C1 segment of cervical spinal cord (tissue), 14 donors: ENCODE results near the gene TMEM198.
A peak's percentile ranks its signal among the peaks of the same experiment; 100 is the strongest.

Experiments
- DNase-seq, 14 donors: peaks; one replicate each; lab custom pipeline; 2025; lab: John Stamatoyannopoulos, UW

Gene TMEM198

DNA sequence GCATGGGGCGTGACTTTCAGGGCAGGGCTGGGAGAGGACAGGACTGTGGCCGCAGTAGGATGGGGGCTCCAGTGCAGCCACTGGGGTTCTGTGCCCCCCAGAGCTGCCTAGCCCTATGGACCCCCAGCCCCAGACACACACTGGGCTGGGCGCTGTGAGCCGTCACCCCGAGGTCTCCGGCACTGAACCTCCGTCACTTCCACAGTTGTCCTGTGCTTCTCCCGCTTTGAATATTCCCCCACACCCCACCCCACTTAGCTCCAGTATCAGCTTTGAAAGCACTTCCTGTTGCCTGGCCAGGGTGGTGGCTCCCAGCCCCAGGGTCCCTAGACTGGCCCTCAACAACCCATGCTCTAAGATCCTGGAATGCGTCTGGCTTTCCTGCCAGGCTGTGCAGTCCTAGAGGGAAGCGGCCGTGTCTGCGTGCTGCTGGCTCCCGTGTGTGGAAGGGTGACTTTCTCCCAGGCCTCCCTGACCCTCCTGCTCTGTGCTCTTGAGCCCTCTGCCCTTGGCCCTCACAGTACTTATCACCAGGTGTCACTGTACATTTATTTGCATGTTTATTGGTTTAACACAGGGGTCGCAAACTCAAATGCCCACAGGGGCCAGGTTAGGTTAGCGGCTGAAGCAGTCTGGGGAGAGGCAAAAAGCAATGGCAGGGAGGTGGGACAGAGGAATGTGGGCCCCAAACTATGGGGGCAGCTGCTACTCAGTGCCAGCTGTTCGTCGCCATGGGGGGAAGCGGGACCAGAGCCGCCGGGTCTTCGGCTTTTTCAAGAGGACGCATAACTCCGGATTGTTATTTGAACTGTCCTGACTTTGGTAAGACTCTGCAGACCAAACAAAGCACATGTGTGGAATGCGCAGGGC lies 17.6 kb downstream of the TMEM198 start:
- DNase-seq = no peak

DNA sequence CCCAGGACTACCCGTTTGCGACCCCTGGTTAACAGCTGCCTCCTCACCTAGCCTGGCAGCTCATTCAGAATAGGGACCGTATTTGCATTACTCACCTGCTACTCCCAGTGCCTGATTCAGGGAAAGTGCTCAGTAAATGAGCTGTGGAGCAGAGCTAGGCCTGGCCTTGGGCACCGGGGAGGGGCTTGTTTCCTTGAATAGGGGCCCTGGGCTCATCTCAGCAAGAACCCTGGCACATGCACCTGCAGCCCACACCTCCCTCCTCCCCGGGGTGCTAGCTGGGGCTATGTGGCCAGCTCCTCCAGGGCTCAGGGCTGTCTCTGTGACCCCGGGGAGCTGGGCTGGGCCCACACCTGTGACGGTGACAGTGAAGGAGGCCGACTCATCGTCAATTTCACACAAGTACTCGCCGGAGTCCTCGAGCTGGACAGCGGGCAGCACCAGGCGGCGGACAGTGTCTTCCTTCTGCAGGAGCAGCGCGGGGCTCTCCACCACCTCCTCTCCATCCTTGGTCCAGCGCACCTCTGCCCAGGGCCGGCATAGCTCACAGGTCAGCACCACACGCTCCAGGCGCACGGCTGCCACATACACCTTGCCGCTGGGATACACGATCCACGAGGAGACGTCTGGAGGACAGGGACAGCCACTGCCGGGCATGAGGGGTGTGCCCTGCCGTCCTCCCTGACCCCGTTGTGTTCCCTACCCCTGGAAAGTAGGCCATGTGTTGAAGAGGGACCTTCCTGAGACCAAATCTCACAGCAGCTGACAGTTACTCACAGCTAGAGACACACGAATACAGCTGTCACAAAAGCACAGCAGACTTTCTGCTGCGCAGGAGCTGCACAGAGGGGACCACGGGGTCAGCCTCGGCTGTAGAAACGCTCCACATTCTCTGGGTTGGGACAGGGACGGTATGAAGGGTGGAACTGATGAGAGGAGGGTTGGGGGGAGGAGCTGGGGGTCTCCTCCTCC lies 18.5 kb downstream of the TMEM198 start:
- DNase-seq = no peak

DNA sequence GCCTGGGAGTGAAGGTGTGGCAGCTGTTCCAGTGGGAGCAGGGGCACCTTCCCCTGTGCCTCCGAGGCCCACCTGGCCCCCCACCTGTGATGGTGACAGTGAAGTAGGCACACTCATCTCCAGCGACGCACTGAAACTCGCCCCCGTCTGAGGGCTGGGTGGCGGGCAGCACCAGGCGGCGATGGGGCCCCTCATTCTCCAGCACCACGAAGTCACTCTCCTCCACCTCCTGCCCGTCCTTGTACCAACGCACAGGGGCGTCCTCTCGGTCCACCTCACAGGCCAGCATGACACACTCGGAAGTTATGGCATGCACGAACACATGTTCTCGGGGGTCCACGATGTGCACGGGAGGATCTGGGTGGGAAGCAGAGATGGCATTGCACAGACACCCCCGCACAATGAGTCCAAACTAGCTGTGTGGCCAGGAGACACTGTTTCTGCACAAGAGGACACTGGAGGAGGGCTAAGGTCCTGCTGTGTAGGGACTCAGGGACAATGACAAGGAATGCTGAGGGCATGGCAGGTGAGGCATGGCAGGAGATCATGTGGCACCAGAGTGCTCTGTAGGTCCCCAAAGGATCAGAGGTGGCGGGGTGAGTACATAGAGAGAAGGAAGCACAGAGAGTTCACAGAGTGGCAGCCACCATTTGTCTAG lies 19.6 kb downstream of the TMEM198 start:
- DNase-seq = no peak

DNA sequence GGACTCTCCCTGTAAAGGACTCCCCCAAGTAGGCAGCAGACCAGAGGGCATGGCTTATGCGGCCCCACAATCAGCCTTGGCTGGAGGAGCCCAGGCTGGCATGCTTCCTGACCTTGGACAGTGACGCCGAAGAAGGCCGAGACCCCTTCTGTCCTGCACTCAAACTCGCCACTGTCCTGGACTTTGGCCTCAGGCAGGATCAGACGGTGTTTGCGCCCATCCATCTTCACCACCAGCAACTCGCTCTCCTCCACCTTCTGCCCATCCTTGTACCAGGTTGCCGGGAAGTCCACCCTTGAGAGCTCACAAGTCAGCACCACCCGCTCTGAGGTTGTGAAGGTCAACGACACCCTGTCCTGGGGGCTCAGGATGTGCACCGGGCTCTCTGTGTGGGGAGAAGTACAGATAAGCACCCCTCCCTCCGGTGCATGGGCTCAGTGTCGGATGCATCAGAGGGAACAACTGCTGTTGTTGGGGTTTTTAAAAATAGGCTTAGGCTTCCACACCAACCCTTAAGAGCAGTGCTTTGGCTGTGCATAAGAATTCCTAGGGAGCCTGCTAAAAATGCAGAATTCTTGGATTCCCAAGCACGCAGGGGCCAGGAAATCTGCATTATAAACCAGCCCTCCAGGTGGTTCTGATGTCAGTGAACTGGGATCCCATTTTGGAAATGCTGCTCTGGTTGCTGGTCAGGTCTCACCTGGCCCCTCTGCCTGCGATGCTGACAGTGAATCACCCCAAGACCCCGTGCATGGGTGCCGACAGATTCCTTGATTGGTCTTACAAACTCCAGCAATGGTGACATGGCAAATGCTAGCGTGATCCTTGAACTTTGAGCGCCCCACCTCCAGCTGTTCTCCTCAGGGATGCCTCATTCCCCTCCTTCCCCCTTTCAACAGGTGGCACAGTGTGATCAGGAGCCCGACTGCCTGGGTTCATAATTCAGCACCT lies 21.6 kb downstream of the TMEM198 start:
- no peak for DNase-seq

DNA sequence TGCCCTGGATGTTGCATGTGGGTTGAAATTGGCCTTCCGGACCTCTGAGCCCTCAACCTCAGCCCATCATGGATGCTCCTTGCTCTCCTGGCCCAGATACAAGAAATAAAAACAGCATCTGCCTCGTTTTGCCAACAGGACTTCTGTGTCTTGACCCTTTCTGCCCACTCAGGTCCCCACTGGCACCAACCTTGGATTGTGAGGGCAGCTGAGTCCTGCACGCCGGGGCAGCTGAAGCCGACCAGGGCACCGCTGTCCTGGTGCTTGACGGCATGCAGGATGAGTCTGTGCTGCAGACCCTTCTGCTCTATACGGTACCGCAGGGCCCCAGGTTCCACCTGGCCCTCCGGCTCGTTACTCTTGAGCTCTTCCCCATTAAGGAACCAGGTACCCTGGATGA lies 22.8 kb downstream of the TMEM198 start:
- DNase-seq = no peak

DNA sequence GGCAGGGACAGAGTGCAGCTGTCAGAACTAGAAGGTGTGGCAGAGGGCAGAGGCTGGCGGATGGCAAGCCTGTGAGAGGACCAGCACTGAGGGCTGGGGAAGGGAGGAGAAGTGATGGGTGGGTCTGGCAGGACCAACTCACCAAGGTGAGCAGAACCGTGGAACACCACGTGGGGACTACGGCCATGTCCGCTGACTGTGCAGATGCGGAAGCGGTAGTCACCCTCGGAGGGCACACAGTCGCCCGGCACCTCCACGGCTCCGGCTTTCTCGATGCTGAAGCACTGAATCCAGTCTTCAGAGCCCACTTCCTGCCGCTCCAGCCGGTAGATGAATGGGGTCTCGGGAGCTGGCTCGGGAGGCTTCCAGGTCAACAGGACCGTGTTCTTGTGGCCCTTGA lies 23.3 kb downstream of the TMEM198 start:
- DNase-seq = no peak

DNA sequence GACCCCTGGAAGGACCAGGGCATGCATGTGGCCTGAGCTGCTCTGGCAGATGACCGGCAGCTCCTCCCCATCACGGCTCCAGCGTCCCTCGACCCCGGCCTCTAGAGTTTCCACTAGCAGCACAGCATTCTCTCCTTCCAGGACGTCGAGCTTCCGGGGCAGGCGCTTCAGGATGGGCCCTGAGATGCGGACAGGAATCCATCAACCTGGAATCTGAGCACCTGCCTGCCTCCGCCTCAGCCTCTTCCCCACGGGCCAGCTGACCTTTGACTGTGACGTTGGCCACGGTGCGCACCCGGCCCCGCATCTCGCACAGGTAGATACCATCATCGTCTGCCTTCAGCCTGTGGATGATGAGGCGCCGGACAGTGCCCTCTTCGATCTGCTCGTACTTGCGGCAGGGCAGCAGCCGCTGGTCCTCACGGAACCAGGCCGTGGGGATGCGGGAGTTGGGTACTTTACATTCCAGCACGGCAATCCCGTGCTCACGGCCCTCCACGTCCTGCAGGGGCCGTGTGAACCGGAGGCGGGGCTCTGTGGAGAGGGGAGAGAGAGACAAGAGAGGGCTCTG lies 24.0 kb downstream of the TMEM198 start:
- DNase-seq = no peak

DNA sequence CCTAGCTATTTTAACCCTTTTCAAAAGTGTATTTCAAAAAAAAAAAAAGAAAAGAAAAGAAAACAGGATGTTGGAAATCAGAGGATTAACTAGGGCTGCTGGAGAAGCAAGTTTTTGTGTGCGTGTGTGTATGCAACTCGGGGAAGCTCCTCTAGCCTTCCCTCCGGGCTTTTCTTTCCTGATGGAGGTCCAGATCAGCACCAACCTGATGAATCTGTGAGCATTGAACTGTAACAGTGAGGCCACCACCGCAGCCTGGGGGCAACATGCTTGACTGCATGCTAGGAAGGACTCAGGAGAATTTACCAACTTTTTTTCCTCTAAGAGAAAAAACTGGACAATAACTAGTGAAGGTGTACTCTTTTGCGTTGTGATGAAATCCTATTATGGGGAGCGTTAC lies 25.2 kb downstream of the TMEM198 start:
- no peak for DNase-seq

DNA sequence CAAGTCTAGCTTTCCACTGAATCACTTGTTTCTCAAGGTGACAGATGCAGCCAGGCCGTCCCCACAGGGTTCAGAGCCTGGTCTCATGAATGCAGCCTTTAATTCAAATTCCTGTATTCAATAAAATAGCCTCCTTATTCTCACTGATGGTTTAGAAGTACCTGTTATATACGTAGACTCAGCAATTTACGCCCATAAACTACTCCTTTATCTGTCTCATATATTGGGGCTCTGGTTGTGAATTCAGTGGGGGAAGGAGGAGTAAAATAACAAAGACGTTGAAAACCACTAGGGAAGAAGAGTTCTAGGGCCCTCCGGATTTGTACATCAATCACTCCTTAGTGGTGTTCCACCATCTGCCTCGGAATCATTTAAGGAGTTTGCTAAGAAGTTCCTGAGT lies 25.8 kb downstream of the TMEM198 start:
- DNase-seq = no peak

DNA sequence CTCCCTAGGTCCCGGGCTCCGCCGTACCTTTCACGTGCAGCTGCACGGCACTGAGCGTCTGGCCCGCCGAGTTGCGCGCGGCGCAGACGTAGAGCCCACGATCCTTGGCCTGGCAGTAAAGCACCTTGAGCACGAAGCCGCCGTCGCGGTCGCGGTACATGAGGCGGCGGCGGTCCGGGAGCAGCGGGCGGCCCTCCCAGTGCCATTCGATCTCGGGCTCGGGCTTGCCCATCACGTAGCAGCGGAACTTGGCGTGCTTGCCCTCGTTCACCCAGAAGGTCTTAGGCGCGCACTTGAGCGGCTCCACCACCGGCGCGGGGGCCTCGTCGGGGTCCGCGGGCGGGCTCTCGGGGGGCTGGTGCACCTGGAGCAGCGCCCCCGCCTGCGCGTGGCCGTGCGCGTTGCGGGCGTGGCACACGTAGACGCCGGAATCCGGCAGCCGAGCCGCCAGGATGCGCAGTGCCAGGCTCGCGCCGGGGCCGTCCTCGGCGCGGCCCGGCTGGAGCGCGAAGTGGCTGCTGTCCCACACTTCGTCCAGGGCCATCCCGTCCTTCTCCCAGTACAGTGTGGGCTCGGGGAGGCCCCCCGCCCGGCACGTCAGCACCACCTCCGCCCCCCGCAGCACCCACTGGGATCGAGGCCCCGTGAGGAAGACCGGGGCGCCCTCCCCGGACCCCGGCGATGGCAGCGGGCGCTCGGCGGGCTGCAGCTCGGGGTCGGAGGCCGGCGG lies 26.5 kb downstream of the TMEM198 start:
- peak in 2 of 14 donors; percentile 46 to 59 for DNase-seq

DNA sequence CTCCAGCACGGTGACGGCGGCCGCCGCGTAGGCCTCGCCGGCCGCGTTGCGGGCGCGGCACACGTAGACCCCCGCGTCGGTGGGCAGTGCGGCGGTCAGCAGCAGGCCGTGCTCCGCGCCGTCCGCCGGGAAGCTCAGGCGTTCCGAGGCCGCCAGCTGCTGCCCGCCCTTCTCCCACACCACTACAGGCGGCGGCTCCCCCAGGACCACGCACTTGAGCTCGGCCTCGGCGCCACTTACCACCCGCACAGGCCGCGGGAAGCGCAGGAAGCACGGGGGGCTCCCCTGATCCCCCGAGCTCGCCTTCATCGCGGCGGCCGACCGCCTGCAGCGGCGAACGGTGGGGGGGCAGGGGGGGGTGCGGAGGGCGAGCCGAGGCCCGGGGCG lies 27.1 kb downstream of the TMEM198 start:
- DNase-seq = peak in 2 of 14 donors; percentile 32 to 46

DNA sequence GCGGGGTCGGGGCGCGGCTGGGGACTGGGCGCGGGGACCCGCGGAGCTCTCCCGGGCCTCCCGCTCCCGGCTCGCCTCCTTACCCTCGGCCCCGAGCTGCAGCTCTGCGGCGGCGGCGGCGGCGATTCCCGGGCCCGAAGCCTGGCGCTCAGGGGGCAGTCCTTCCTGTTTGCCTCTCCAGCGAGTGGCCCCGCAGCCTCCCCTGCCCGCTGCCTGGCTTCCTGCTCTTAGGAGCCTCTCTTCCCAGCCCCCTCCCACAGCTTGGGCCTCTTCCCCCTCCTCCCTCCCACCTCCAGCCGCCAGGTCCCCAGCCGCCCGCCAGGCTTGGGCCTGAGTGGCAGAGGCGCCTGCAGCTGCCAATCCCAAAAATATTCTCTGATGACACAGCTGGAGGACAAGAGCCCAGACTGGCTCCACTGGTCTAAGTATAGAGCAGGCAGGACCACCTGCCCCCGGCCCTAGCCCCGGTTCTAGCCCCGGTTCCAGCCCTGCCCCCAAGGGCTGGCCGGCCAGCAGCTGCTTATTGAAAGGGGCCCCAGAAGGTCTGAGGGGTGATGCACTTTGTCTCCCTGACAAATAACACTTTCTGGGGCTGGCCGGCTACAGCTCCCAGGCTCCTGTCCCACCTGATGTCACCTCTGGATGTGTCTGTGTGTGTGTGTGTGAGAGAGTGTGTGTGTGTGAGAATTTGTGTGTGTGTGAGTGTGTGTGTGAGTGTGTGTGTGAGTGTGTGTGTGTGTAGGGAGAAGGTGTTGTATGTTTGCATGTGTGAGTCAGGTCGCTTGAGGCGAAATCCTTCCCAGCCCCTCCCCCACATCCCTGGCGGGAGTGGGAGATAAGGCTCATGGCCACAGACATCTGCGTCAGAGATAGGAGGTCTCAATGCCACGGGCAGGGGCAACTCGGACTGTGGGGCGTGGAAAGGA lies 27.7 kb downstream of the TMEM198 start, which contains the start of gene OBSL1:
OBSL1 (minus strand) TSS at position 229 of the 926 bp plus-strand sequence. CDS start 307 bp downstream, outside the sequence.
- DNase-seq = peak in 10 of 14 donors; percentile 4 to 64 (median 24)

DNA sequence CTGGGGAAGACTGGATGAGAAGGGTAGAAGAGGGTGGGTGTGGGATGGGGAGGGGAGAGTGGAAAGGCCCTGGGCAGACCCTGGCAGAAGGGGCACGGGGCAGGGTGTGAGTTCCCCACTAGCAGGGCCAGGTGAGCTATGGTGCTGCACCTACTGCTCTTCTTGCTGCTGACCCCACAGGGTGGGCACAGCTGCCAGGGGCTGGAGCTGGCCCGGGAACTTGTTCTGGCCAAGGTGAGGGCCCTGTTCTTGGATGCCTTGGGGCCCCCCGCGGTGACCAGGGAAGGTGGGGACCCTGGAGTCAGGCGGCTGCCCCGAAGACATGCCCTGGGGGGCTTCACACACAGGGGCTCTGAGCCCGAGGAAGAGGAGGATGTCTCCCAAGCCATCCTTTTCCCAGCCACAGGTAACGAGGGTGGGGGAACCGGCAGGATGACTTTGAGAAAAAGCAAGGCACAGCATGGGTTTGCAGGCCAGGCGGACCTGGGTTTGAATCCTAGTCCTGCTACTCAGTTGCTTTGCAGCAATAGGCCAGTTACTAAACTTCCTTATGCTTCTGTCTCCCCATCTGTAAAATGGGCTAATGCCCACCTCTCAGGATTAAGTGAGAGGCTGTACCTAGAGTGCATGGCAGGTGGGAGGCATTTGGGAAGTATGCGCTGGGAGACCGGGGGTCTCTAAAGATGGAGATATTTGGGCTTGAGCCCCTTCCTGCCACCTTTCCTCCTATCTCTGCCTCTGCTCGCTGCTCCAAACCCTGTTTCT lies 28.6 kb downstream of the TMEM198 start, which contains the start of gene INHA:
INHA (plus strand) TSS at position 74 of the 765 bp plus-strand sequence; CDS start at position 139, 65 bp downstream.
- DNase-seq = no peak

DNA sequence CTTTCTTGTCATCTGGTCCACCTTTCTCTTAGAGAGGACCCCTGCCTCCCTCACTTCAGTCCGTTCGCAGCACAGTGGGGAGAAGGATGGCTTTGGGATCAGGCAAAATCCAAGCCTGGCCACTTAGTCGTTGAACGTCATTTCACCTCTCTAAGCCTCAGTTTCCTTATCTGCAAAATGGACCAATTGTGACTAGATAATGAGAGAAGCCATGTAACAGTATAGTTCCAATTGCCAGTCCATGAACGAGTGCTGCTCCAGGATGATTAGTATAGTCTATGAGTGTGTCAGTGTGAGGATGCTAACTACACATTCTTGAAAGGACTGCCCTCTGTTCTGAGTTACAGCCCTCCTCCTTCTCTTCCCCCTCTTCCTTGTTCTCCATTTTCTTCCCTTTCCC lies 29.3 kb downstream of the TMEM198 start:
- no peak for DNase-seq

DNA sequence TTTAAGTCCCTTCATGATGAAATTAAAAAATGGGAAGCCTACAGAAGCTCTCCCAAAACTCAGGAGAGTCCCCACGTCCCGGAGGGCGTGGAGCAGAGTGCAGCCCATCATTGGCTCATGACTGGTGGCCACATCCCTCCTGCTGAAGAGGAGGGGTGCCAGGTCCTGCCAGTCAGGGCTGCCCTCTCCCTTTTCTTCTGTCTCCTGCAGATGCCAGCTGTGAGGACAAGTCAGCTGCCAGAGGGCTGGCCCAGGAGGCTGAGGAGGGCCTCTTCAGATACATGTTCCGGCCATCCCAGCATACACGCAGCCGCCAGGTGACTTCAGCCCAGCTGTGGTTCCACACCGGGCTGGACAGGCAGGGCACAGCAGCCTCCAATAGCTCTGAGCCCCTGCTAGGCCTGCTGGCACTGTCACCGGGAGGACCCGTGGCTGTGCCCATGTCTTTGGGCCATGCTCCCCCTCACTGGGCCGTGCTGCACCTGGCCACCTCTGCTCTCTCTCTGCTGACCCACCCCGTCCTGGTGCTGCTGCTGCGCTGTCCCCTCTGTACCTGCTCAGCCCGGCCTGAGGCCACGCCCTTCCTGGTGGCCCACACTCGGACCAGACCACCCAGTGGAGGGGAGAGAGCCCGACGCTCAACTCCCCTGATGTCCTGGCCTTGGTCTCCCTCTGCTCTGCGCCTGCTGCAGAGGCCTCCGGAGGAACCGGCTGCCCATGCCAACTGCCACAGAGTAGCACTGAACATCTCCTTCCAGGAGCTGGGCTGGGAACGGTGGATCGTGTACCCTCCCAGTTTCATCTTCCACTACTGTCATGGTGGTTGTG lies 30.9 kb downstream of the TMEM198 start:
- DNase-seq = no peak
